ENCODE data around the gene CDH7. TPM values are rescaled to one million over a fixed set of nuclear protein-coding genes. Genes with fewer than 3 reads are reported as not detected.

The CDH7 gene
- total RNA-seq, 2 donors from 2014 or later = 0.05 to 0.15 TPM

DNA sequence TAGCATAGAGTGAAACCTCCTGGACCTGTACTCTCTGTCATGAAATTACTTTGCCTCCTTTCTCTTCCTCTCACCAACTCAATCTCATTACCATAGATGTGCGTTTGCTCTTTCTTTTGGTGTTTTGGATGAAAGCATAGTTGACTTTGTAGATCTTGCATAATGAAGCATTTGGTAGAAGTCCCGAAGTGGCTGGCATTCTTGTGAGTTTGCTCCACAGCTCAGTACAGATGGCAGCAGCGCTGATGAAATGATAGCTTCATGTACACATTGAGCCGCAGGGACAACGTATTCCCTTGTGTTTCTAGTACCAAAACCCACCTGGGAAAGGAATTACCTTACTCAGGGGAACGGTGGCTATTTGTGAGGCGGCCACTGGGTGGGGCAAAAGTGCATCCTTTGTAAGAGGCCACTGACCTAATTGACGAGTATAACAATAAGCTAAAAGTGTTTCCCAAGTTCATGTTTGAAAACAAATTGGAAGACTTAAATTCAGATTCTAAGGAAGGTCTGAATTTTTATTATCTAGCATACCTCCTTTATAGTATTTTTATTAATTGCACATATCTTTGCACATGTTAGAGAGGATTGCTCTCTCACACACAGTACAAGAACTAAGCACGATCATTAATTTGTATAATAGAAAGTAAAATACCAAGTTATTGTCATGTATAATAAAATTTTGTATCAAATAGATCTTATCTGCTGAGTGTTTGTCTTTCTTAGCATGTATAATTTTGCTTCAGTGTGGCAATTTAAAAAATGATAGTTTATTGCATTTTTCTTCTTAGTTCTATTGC lies 25.4 kb upstream of the CDH7 start:
- Histone ChIP-seq H3K27ac (no peak overlapping the region), H3K9ac (ENCODE audit: low read depth in 2 of 2, low read length in 2 of 2) (no peak overlapping the region), H3K9me3 (no peaks in the 10 kb centered on the region), H3K36me3 (no peaks in the 10 kb centered on the region), H3K4me1 (no peaks in the 10 kb centered on the region), H3K27me3 (no peaks in the 10 kb centered on the region), H3K4me3 (no peak overlapping the region)
- DNase-seq = peak; percentile 44
- intact Hi-C loops (cut with DNase I) = loop anchor here (10.0 kb wide), 2 partner anchors 319 to 769 kb away; no protein-coding TSS in a partner anchor
- TF ChIP-seq, protein P1, sequence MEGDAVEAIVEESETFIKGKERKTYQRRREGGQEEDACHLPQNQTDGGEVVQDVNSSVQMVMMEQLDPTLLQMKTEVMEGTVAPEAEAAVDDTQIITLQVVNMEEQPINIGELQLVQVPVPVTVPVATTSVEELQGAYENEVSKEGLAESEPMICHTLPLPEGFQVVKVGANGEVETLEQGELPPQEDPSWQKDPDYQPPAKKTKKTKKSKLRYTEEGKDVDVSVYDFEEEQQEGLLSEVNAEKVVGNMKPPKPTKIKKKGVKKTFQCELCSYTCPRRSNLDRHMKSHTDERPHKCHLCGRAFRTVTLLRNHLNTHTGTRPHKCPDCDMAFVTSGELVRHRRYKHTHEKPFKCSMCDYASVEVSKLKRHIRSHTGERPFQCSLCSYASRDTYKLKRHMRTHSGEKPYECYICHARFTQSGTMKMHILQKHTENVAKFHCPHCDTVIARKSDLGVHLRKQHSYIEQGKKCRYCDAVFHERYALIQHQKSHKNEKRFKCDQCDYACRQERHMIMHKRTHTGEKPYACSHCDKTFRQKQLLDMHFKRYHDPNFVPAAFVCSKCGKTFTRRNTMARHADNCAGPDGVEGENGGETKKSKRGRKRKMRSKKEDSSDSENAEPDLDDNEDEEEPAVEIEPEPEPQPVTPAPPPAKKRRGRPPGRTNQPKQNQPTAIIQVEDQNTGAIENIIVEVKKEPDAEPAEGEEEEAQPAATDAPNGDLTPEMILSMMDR (IDR thresholded peaks at IDR 0.05) = peak; percentile 47

DNA sequence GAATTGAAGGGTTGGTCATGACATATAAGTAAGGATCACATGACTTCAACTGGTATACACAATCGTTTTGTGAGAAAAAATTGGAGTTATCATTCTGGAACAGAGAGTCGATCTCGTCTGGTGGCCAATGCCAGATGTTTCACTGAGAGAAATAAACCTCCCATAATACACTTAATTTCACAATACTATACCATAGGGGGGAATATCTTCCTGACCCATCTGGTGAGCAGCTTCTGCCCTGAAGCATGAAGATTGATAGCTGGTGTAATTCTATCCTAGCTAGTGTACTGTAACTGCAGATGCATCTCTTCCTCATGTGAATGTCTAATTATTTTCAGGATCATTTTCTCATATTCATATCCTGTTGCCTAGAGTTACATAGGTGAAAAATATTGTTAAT lies 15.7 kb upstream of the CDH7 start:
- no peaks in the 10 kb centered on the region for H3K4me1 ChIP-seq
- no peak overlapping the region for H3K9ac ChIP-seq (ENCODE audit: low read depth in 2 of 2, low read length in 2 of 2)
- H3K4me3 ChIP-seq = no peak overlapping the region
- TF ChIP-seq, protein P1 (IDR thresholded peaks at IDR 0.05) = no peak
- H3K27me3 ChIP-seq = no peaks in the 10 kb centered on the region
- no peaks in the 10 kb centered on the region for H3K9me3 ChIP-seq
- H3K36me3 ChIP-seq = no peaks in the 10 kb centered on the region
- intact Hi-C loops (cut with DNase I) = no loop called here
- DNase-seq = no peak
- no peak overlapping the region for H3K27ac ChIP-seq

DNA sequence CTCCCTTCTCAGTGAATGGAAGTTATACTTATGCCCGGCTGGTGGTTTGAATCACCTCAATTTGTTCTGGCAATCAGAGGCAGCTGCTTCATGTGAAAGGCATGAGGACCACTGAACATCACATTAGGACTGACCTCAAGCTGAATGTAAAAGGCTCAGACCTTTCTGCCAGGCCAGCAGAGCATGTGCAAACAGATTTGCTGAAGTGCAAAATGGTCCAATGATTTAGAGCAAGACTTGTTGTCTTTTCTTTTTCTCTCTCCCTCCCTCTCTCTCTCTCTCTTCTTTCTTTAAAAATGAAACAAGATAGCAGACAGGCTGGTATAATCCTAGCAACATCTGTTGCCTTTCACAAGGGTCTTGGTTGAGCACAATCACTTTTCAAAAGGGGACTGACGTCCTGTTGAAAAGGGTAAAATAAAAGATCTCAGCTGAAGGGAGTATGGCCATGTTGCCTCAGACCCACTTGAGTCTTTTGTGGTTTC lies 13.3 kb upstream of the CDH7 start:
- H3K27me3 ChIP-seq = no peaks in the 10 kb centered on the region
- intact Hi-C loops (cut with DNase I) = no loop called here
- TF ChIP-seq, protein P1 (IDR thresholded peaks at IDR 0.05) = no peak
- H3K9me3 ChIP-seq = no peaks in the 10 kb centered on the region
- no peak overlapping the region for H3K4me3 ChIP-seq
- no peaks in the 10 kb centered on the region for H3K4me1 ChIP-seq
- no peaks in the 10 kb centered on the region for H3K36me3 ChIP-seq
- no peak for DNase-seq
- H3K9ac ChIP-seq (ENCODE audit: low read depth in 2 of 2, low read length in 2 of 2) = no peak overlapping the region
- no peak overlapping the region for H3K27ac ChIP-seq

DNA sequence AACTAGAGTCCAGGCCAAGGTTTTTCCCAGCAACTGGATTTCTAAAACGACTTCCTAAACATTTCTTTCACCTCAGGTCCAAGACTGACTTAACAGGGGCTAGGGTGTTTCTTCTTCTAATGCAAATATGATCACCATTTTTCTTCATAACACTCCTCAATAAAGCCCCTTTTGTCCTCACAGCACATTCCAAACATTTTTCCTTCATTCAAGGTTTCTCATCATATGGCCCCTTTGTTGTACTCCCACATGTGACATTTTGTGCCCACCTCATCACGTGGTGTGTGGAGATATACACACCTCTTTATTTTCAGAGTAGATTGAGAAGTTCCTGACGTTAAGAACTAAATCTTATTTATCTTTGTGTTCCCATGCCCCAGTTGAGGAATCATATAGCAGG lies 3.9 kb upstream of the CDH7 start:
- H3K27me3 ChIP-seq = peaks cover 15% of the 10 kb centered on the region
- no peak for DNase-seq
- TF ChIP-seq, protein P1 (IDR thresholded peaks at IDR 0.05) = no peak
- H3K9me3 ChIP-seq = no peaks in the 10 kb centered on the region
- intact Hi-C loops (cut with DNase I) = no loop called here
- no peak overlapping the region for H3K9ac ChIP-seq (ENCODE audit: low read depth in 2 of 2, low read length in 2 of 2)
- H3K27ac ChIP-seq = no peak overlapping the region
- H3K4me3 ChIP-seq = no peak overlapping the region
- H3K4me1 ChIP-seq = no peaks in the 10 kb centered on the region
- no peaks in the 10 kb centered on the region for H3K36me3 ChIP-seq

DNA sequence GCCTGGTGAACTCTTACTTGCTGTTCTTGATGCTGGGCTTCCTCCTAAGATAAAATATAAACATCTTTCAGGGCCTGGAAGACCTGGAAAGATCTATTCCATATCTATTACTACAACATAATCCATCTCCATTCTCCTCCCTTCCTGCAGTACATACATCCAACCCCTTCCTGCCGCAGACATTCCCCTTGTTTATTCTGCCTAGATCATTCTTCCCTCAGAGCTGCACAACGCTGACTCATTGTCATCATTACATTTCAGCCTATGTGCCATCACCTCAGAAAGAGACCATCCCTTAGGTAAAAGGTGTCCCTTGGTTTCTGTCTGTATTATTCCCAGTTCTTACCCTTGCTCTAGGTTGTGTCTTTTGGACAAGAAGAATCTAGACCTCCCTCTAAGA lies 2.5 kb upstream of the CDH7 start:
- TF ChIP-seq, protein P1 (IDR thresholded peaks at IDR 0.05) = no peak
- no peaks in the 10 kb centered on the region for H3K36me3 ChIP-seq
- H3K4me3 ChIP-seq = no peak overlapping the region

More for the DNA sequence above, 2.5 kb upstream of the CDH7 start:
- no peaks in the 10 kb centered on the region for H3K4me1 ChIP-seq
- H3K9me3 ChIP-seq = no peaks in the 10 kb centered on the region
- intact Hi-C loops (cut with DNase I) = no loop called here
- no peak overlapping the region for H3K9ac ChIP-seq (ENCODE audit: low read depth in 2 of 2, low read length in 2 of 2)
- H3K27ac ChIP-seq = no peak overlapping the region
- peaks cover 17% of the 10 kb centered on the region for H3K27me3 ChIP-seq
- no peak for DNase-seq
